Gastroesophageal sphincter (tissue), 3 donors: Measurements from ENCODE around the gene MECR.

Source experiments
- EP300 ChIP-seq: sonication (generic); formaldehyde crosslinking; IDR thresholded peaks from one replicate; pipeline ENCODE4 v1.6.1; 2017; ENCODE audit warnings: antibody characterized with exemption, mild to moderate bottlenecking
- POLR2A ChIP-seq, 2 donors: fragments of 450-650 bp; IDR thresholded peaks; one replicate each; pipeline ENCODE4 v1.6.1; 2017; ENCODE audit warnings: antibody characterized with exemption in 2 of 2, mild to moderate bottlenecking in 2 of 2, moderate library complexity in 1 of 2
- POLR2AphosphoS5 ChIP-seq: sonication (generic); formaldehyde crosslinking; IDR thresholded peaks from one replicate; pipeline ENCODE4 v1.6.1; 2017; ENCODE audit warnings: antibody characterized with exemption
- TF ChIP-seq, protein P1 (sequence below), 4 experiments: fragments of 200-600 bp in 2 of 4; fragments of 450-650 bp in 2 of 4; sonication (generic) in 1 of 4; IDR thresholded peaks; one replicate each; pipeline ENCODE4 v1.5.1; 2017 to 2019; ENCODE audit warnings: antibody characterized with exemption in 4 of 4, mild to moderate bottlenecking in 2 of 4, moderate library complexity in 2 of 4

DNA sequence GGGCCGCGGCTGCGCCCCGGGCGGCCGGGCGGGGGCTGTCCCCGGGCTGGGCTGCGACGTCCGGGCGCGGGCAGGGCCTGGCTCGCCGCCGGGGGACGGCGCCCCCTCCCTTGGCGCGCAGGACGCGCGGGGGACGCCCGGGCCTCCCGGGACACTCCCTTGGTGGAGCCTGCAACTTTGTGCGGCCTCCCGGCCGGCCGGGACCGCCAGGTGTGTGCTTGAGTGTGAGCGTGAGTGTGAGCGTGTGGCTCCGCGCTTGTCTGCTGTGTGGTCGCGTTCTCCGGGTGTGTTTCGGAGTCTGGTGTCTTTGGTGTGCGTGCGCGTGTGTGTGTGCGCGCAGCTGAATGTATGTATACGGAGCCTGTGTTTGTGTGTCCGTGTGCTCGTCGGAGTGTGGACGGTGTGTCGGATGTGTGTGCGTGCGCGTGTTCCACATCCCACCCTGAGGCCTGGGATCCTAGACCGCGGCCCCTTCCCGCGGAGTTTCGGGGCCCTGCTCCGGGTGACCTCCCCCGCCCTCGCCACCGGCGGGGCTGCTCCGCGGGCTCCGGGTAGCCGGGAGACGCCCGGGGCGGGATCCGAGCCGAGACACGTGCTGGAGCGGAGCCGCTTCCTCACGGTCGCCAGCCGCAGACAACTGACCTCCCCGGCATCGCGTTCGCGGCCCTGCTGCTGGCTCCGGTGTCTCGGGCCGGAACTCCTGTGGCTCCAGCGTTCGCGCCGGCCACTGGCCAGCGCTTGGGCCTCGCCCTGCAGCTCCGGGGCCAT, 7.3 kb upstream of the MECR start:
- TF ChIP-seq, protein P1, sequence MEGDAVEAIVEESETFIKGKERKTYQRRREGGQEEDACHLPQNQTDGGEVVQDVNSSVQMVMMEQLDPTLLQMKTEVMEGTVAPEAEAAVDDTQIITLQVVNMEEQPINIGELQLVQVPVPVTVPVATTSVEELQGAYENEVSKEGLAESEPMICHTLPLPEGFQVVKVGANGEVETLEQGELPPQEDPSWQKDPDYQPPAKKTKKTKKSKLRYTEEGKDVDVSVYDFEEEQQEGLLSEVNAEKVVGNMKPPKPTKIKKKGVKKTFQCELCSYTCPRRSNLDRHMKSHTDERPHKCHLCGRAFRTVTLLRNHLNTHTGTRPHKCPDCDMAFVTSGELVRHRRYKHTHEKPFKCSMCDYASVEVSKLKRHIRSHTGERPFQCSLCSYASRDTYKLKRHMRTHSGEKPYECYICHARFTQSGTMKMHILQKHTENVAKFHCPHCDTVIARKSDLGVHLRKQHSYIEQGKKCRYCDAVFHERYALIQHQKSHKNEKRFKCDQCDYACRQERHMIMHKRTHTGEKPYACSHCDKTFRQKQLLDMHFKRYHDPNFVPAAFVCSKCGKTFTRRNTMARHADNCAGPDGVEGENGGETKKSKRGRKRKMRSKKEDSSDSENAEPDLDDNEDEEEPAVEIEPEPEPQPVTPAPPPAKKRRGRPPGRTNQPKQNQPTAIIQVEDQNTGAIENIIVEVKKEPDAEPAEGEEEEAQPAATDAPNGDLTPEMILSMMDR (IDR thresholded peaks at IDR 0.05): no peak
- TF ChIP-seq POLR2AphosphoS5 (no peak), POLR2A (IDR thresholded peaks at IDR 0.05) (no peak), EP300 (no peak)
